Keratinocyte (primary cell): Measurements from ENCODE around the gene BORCS6. TPM values are rescaled to one million over a fixed set of nuclear protein-coding genes. Genes with fewer than 3 reads are reported as not detected.

Source experiments
- DNase-seq: peaks from one replicate; pipeline ENCODE4 v3.0.0-alpha.2; 2011; ENCODE audit warnings: low read depth, missing footprints, low spot score
- FAIRE-seq: peaks from 2 replicates; lab custom pipeline; 2011; peaks lifted over from hg19 to GRCh38; lab: Jason Lieb, UNC
- H2AFZ ChIP-seq: 2 replicates; pipeline ENCODE4 v1.6.0; 2012; ENCODE audit warnings: low read length, control low read depth, inconsistent platforms; ENCODE audit not compliant: control insufficient read depth
- H3K27ac ChIP-seq: 2 replicates; pipeline ENCODE4 v1.5.1; 2011; ENCODE audit warnings: low read length; ENCODE audit not compliant: control insufficient read depth, insufficient read depth
- H3K27me3 ChIP-seq: 3 replicates; pipeline ENCODE4 v1.6.0; 2011; ENCODE audit warnings: low read length; ENCODE audit not compliant: control insufficient read depth, insufficient read depth; ENCODE audit errors: extremely low read depth
- H3K36me3 ChIP-seq, 2 experiments: 2 replicates in 1 of 2; 3 replicates in 1 of 2; pipeline ENCODE4 v1.5.1; 2011; ENCODE audit warnings: low read length in 2 of 2, mild to moderate bottlenecking in 1 of 2; ENCODE audit not compliant: control insufficient read depth in 2 of 2, insufficient read depth in 2 of 2; ENCODE audit errors: extremely low read depth in 1 of 2
- H3K4me1 ChIP-seq: 3 replicates; pipeline ENCODE4 v1.5.1; 2011; ENCODE audit warnings: low read length; ENCODE audit not compliant: control insufficient read depth, insufficient read depth; ENCODE audit errors: extremely low read depth
- H3K4me2 ChIP-seq: 3 replicates; pipeline ENCODE4 v1.6.0; 2011; ENCODE audit warnings: low read depth, low read length; ENCODE audit not compliant: control insufficient read depth, insufficient read depth; ENCODE audit errors: extremely low read depth
- H3K4me3 ChIP-seq, 3 experiments: fragments of 200-600 bp in 1 of 3; sonication (generic) in 1 of 3; 2 replicates in 2 of 3; 3 replicates in 1 of 3; pipeline ENCODE4 v1.5.1; 2011 to 2016; ENCODE audit warnings: low read length in 3 of 3, mild to moderate bottlenecking in 3 of 3, control low read depth in 2 of 3, inconsistent platforms in 1 of 3, low read depth in 1 of 3, mixed read lengths in 1 of 3, mixed run types in 1 of 3, moderate library complexity in 1 of 3; ENCODE audit not compliant: control insufficient read depth in 2 of 3, insufficient read depth in 2 of 3; ENCODE audit errors: extremely low read depth in 1 of 3
- H3K79me2 ChIP-seq: 2 replicates; pipeline ENCODE4 v1.6.0; 2012; ENCODE audit warnings: low read length; ENCODE audit not compliant: control insufficient read depth, insufficient read depth
- H3K9ac ChIP-seq: 3 replicates; pipeline ENCODE4 v1.6.0; 2011; ENCODE audit warnings: low read length; ENCODE audit not compliant: control insufficient read depth, insufficient read depth; ENCODE audit errors: extremely low read depth
- H3K9me1 ChIP-seq: 3 replicates; pipeline ENCODE4 v1.6.0; 2011; ENCODE audit warnings: low read length; ENCODE audit not compliant: control insufficient read depth, insufficient read depth; ENCODE audit errors: extremely low read depth
- H3K9me3 ChIP-seq: 2 replicates; pipeline ENCODE4 v1.5.1; 2012; ENCODE audit warnings: low read depth, low read length; ENCODE audit not compliant: control insufficient read depth
- H4K20me1 ChIP-seq: 3 replicates; pipeline ENCODE4 v1.6.0; 2011; ENCODE audit warnings: low read length; ENCODE audit not compliant: control insufficient read depth, insufficient read depth; ENCODE audit errors: extremely low read depth
- EZH2 ChIP-seq: IDR thresholded peaks from one replicate; pipeline ENCODE4 v1.6.1; 2012; ENCODE audit warnings: inconsistent platforms, mild to moderate bottlenecking, low read length, moderate library complexity
- dilution Hi-C: fragments of 300-500 bp; cut with MboI; formaldehyde crosslinking; loops from one replicate; pipeline ENCODE4 v1.7.0; 2020; ENCODE audit warnings: low sequenced_read_pairs; ENCODE audit not compliant: extremely low pct_ligation_motif_present
- polyA plus RNA-seq, 5 experiments: library from polyadenylated mRNA; depleted of rRNA in 3 of 5; stranded (reverse) in 3 of 5; stranded (forward) in 1 of 5; unstranded in 1 of 5; fragments of >200 nt; gene quantifications; 1 replicate in 1 of 5; 2 replicates in 3 of 5; 3 replicates in 1 of 5; pipeline versions ENCODE4 v1.2.1 to v1.2.3, GENCODE V29; 2011 to 2012; ENCODE audit warnings: missing spikeins in 2 of 5, low read depth in 1 of 5, low replicate concordance in 1 of 5
- TF ChIP-seq, protein P1 (sequence below), 3 experiments: IDR thresholded peaks in 1 of 3; conservative IDR thresholded peaks in 1 of 3; optimal IDR thresholded peaks in 1 of 3; 2 replicates in 2 of 3; 3 replicates in 1 of 3; pipeline versions ENCODE3 to v1.5.1; 2011; ENCODE audit warnings: low read length in 3 of 3, mild to moderate bottlenecking in 3 of 3, moderate library complexity in 2 of 3, control low read depth in 1 of 3, inconsistent platforms in 1 of 3; ENCODE audit not compliant: insufficient read depth in 2 of 3; ENCODE audit errors: extremely low read depth in 1 of 3

Gene BORCS6
- polyA plus RNA-seq, 1 donor (not counting 4 experiments of a cell fraction or from before 2014, with no cell fraction given) = 4.2 TPM

GRCh38 chr17:8212312-8213180, 22.6 kb upstream of the BORCS6 start:
- Histone ChIP-seq H3K4me1 (peaks cover 19% of the 10 kb centered on the region), H3K4me2 (no peak overlapping the region)

GRCh38 chr17:8210761-8211458, 20.9 kb upstream of the BORCS6 start:
- H3K9ac ChIP-seq = peak overlapping the region; percentile 90
- H3K36me3 ChIP-seq = peaks cover 0 to 9% of the 10 kb centered on the region in 2 experiments
- no peaks in the 10 kb centered on the region for H4K20me1 ChIP-seq
- no peak for TF ChIP-seq EZH2
- TF ChIP-seq, protein P1, sequence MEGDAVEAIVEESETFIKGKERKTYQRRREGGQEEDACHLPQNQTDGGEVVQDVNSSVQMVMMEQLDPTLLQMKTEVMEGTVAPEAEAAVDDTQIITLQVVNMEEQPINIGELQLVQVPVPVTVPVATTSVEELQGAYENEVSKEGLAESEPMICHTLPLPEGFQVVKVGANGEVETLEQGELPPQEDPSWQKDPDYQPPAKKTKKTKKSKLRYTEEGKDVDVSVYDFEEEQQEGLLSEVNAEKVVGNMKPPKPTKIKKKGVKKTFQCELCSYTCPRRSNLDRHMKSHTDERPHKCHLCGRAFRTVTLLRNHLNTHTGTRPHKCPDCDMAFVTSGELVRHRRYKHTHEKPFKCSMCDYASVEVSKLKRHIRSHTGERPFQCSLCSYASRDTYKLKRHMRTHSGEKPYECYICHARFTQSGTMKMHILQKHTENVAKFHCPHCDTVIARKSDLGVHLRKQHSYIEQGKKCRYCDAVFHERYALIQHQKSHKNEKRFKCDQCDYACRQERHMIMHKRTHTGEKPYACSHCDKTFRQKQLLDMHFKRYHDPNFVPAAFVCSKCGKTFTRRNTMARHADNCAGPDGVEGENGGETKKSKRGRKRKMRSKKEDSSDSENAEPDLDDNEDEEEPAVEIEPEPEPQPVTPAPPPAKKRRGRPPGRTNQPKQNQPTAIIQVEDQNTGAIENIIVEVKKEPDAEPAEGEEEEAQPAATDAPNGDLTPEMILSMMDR (optimal IDR thresholded peaks at IDR 0.05 in 1 of 3, IDR thresholded peaks at IDR 0.05 in 1 of 3, conservative IDR thresholded peaks at IDR 0.05 in 1 of 3; ENCODE audit: extremely low read depth in 1 of 3, insufficient read depth in 2 of 3, low read length in 3 of 3) = no peak
- DNase-seq (no peak), FAIRE-seq (no peak)
- no peaks in the 10 kb centered on the region for H3K9me1 ChIP-seq
- no peaks in the 10 kb centered on the region for H3K9me3 ChIP-seq
- peaks cover 19% of the 10 kb centered on the region for H3K4me1 ChIP-seq
- H3K4me2 ChIP-seq = peak overlapping the region; percentile 90
- peak overlapping the region; percentile 79 for H2AFZ ChIP-seq
- peaks cover 29% of the 10 kb centered on the region for H3K79me2 ChIP-seq
- dilution Hi-C loops = no loop called here
- H3K27me3 ChIP-seq = no peaks in the 10 kb centered on the region
- H3K27ac ChIP-seq = peak overlapping the region; percentile 81
- H3K4me3 ChIP-seq = peak overlapping the region; percentile 42 to 88 (median 70)

More at GRCh38 chr17:8212312-8213180, 22.6 kb upstream of the BORCS6 start:
- no peak overlapping the region for H3K27ac ChIP-seq
- peaks cover 21% of the 10 kb centered on the region for H3K79me2 ChIP-seq
- no peaks in the 10 kb centered on the region for H3K27me3 ChIP-seq
- DNase-seq (no peak), FAIRE-seq (no peak)
- H2AFZ ChIP-seq = no peak overlapping the region
- no peaks in the 10 kb centered on the region for H3K9me3 ChIP-seq
- no peak overlapping the region for H3K9ac ChIP-seq
- no peak for TF ChIP-seq EZH2
- TF ChIP-seq, protein P1 (optimal IDR thresholded peaks at IDR 0.05 in 1 of 3, IDR thresholded peaks at IDR 0.05 in 1 of 3, conservative IDR thresholded peaks at IDR 0.05 in 1 of 3; ENCODE audit: extremely low read depth in 1 of 3, insufficient read depth in 2 of 3, low read length in 3 of 3) = no peak
- dilution Hi-C loops = no loop called here
- no peaks in the 10 kb centered on the region for H3K9me1 ChIP-seq
- H4K20me1 ChIP-seq = no peaks in the 10 kb centered on the region
- no peaks in the 10 kb centered on the region for H3K36me3 ChIP-seq
- H3K4me3 ChIP-seq = no peak overlapping the region
